Measurements from ENCODE around the gene NEK5.

- TF ChIP-seq EZH2phosphoT487 (IDR thresholded peaks at IDR 0.05) = no peak
- no peak for TF ChIP-seq CTCF (IDR thresholded peaks at IDR 0.05)
- TF ChIP-seq EZH2 (IDR thresholded peaks at IDR 0.05) = no peak
Observed at GRCh38 chr13:52137489-52137888, 8.6 kb upstream of the NEK5 start.
